Erythroblast (primary cell): Measurements from ENCODE around the gene TRAFD1.

Source experiments
- GATA1 ChIP-seq: IDR thresholded peaks from 2 replicates; pipeline ENCODE4 v1.6.1; 2011; ENCODE audit warnings: low read depth, mild to moderate bottlenecking, control low read depth, low read length, moderate library complexity
- POLR2A ChIP-seq: IDR thresholded peaks from 2 replicates; pipeline ENCODE4 v1.6.1; 2011; ENCODE audit warnings: mild to moderate bottlenecking, low read length

DNA sequence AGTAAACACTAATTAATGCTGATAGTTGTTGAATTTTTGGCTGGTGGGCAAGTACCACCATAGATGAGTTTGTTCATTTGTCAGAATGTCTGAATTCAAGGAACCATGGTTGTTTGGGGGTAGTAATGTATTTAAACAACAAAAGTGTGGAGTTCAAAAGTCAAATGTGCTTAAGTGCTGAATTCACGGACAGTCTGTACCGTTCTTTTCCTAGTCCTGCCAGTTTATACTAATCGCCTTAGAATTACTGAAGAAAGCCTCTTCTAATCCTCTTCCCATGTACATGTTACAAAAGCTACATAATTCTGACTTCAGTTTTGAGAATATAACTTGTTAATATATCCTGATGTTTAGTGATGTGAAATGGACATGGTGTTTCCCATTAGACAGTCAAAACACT, 19.5 kb upstream of the TRAFD1 start:
- TF ChIP-seq POLR2A (no peak), GATA1 (no peak)
